ENCODE results near the gene EFTUD2. TPM values are rescaled to one million over a fixed set of nuclear protein-coding genes. Genes with fewer than 3 reads are reported as not detected.

EFTUD2 gene
- total and polyA plus RNA-seq, 2 of the 13 experiments (the other 11 are each of a cell fraction or from before 2014, with no cell fraction given) = 111 to 137 TPM

DNA sequence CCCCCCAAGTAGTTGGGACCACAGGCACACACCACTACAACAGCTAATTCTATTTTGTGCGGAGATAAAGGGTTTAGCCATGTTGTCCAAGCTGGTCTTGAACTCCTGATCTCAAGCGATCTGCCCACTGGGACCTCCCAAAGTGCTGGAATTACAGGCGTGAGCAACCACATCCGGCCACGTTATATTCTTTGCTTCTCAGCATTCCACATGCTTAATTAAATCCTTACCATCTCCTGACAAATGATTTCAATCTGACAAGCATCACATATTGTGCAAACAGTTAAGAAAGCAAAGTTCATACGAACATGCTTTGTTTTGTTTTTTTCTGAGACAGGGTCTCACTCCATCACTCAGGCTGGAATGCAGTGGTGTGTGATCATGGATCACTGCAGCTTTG lies 33.3 kb downstream of the EFTUD2 start:
- Histone ChIP-seq H3K36me3 (replicated peaks in 1 of 2; ENCODE audit: control insufficient read depth in 1 of 2, insufficient read depth in 2 of 2, low read length in 2 of 2) (peaks cover 40 to 77% of the 10 kb centered on the region in 2 experiments), H3K4me3 (replicated peaks in 1 of 3; ENCODE audit: insufficient read depth in 1 of 3, low read depth in 2 of 3, low read length in 3 of 3) (no peak overlapping the region), H3K9me3 (ENCODE audit: low read length) (no peaks in the 10 kb centered on the region), H3K79me2 (ENCODE audit: insufficient read depth, low read length) (no peaks in the 10 kb centered on the region), H2AFZ (ENCODE audit: low read length) (no peak overlapping the region), H4K20me1 (ENCODE audit: insufficient read depth, low read length) (0 out of 2 replicates have a peak, but pooled peaks cover 4% of the 10 kb centered on the region), H3K4me2 (ENCODE audit: low read depth, low read length) (no peak overlapping the region), H3K27ac (ENCODE audit: extremely low read length, insufficient read depth, low read length) (no peak overlapping the region), H3K9ac (ENCODE audit: insufficient read depth, low read depth, low read length) (no peak overlapping the region), H3K27me3 (ENCODE audit: control insufficient read depth in 1 of 2, insufficient read depth in 2 of 2, low read length in 2 of 2) (no peaks in the 10 kb centered on the region), H3K4me1 (ENCODE audit: insufficient read depth, low read length) (peaks cover 36% of the 10 kb centered on the region)
- WGBS (ENCODE audit: low lambda C conversion rate) = 95% methylated on average over 6 of the region's 6 CpGs
- FAIRE-seq = no peak
- ChIA-PET POLR2A (no interaction called here), CTCF (ENCODE audit: low intra/inter-chr PET ratio, low total read pairs) (interaction anchor here (1.3 to 3.8 kb wide), 4 partner anchors 84 to 132 kb away, joined by 3 to 66 read pairs (median 26); no protein-coding TSS in a partner anchor)
- TF ChIP-seq ZNF143 (CRISPR knock-in tag; IDR thresholded peaks at IDR 0.05) (no peak), SP2 (CRISPR knock-in tag; IDR thresholded peaks at IDR 0.05) (no peak), ZFYVE20 (CRISPR knock-in tag; IDR thresholded peaks at IDR 0.05; ENCODE audit: borderline replicate concordance, low read depth) (no peak)
- TF ChIP-seq, protein P1, sequence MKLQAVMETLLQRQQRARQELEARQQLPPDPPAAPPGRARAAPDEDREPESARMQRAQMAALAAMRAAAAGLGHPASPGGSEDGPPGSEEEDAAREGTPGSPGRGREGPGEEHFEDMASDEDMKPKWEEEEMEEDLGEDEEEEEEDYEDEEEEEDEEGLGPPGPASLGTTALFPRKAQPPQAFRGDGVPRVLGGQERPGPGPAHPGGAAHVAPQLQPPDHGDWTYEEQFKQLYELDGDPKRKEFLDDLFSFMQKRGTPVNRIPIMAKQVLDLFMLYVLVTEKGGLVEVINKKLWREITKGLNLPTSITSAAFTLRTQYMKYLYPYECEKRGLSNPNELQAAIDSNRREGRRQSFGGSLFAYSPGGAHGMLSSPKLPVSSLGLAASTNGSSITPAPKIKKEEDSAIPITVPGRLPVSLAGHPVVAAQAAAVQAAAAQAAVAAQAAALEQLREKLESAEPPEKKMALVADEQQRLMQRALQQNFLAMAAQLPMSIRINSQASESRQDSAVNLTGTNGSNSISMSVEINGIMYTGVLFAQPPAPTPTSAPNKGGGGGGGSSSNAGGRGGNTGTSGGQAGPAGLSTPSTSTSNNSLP (IDR thresholded peaks at IDR 0.05; ENCODE audit: low read depth, low read length) = no peak
- ATAC-seq = no peak
- no TSS peak for BruUV-seq (replicated peaks)
- intact Hi-C loops (cut with micrococcal nuclease; ENCODE audit: unreplicated experiment) (loop anchor here (1.0 kb wide), 2 partner anchors 87 to 91 kb away; no protein-coding TSS in a partner anchor), in situ Hi-C loops (cut with HindIII; ENCODE audit: extremely low pct_ligation_motif_present, low pct_unique_long_range_greater_than_20kb) (loop anchor here (5.0 kb wide), 1 partner anchor 89 kb away; no protein-coding TSS in a partner anchor)
- DNase-seq (ENCODE audit: low spot score) = no peak

DNA sequence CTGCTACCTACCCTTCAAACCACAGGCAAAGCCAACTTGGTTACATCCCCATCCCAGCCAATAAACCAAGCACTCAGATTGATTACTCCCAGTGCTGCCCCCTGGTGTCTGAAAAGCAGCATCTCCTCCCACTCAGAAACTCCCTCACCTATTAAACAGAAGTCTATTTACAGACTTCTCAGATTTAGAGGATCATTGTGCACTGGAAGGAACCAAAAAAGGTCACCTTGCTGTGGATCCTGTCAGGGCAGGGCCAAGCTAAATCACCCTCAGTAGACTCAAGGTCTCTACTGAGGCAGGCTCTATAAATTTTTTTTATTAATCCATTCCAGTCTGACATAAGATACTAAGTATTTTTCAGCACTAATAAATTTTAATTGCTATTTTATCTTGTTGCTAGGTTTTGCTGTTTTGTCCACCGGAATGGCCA lies 34.0 kb downstream of the EFTUD2 start:
- intact Hi-C loops (cut with micrococcal nuclease; ENCODE audit: unreplicated experiment) (loop anchor here (1.0 kb wide), 2 partner anchors 86 to 90 kb away; no protein-coding TSS in a partner anchor), in situ Hi-C loops (cut with HindIII; ENCODE audit: extremely low pct_ligation_motif_present, low pct_unique_long_range_greater_than_20kb) (loop anchor here (5.0 kb wide), 1 partner anchor 88 kb away; no protein-coding TSS in a partner anchor)
- Histone ChIP-seq H3K27ac (ENCODE audit: extremely low read length, insufficient read depth, low read length) (no peak overlapping the region), H3K4me2 (ENCODE audit: low read depth, low read length) (no peak overlapping the region), H3K9ac (ENCODE audit: insufficient read depth, low read depth, low read length) (no peak overlapping the region), H3K27me3 (ENCODE audit: control insufficient read depth in 1 of 2, insufficient read depth in 2 of 2, low read length in 2 of 2) (no peaks in the 10 kb centered on the region), H3K79me2 (ENCODE audit: insufficient read depth, low read length) (no peaks in the 10 kb centered on the region), H3K4me3 (replicated peaks in 1 of 3; ENCODE audit: insufficient read depth in 1 of 3, low read depth in 2 of 3, low read length in 3 of 3) (no peak overlapping the region), H2AFZ (ENCODE audit: low read length) (no peak overlapping the region), H3K9me3 (ENCODE audit: low read length) (no peaks in the 10 kb centered on the region), H3K36me3 (replicated peaks in 1 of 2; ENCODE audit: control insufficient read depth in 1 of 2, insufficient read depth in 2 of 2, low read length in 2 of 2) (peaks cover 41 to 80% of the 10 kb centered on the region in 2 experiments), H4K20me1 (ENCODE audit: insufficient read depth, low read length) (0 out of 2 replicates have a peak, but pooled peaks cover 4% of the 10 kb centered on the region), H3K4me1 (ENCODE audit: insufficient read depth, low read length) (peaks cover 36% of the 10 kb centered on the region)
- ATAC-seq (peak; percentile 65), FAIRE-seq (peak; percentile 77), DNase-seq (ENCODE audit: low spot score) (peak; percentile 71)
- no TSS peak for BruUV-seq (replicated peaks)
- ChIA-PET CTCF (ENCODE audit: low intra/inter-chr PET ratio, low total read pairs) (interaction anchor here (1.2 to 3.8 kb wide), 5 partner anchors 83 to 331 kb away, joined by 3 to 66 read pairs (median 6); no protein-coding TSS in a partner anchor), POLR2A (no interaction called here)
- 56% methylated on average over 1 of the region's 1 CpG for WGBS (ENCODE audit: low lambda C conversion rate)
- TF ChIP-seq, protein P2, sequence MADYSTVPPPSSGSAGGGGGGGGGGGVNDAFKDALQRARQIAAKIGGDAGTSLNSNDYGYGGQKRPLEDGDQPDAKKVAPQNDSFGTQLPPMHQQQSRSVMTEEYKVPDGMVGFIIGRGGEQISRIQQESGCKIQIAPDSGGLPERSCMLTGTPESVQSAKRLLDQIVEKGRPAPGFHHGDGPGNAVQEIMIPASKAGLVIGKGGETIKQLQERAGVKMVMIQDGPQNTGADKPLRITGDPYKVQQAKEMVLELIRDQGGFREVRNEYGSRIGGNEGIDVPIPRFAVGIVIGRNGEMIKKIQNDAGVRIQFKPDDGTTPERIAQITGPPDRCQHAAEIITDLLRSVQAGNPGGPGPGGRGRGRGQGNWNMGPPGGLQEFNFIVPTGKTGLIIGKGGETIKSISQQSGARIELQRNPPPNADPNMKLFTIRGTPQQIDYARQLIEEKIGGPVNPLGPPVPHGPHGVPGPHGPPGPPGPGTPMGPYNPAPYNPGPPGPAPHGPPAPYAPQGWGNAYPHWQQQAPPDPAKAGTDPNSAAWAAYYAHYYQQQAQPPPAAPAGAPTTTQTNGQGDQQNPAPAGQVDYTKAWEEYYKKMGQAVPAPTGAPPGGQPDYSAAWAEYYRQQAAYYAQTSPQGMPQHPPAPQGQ (CRISPR knock-in tag; IDR thresholded peaks at IDR 0.05; ENCODE audit: borderline replicate concordance) = no peak
- TF ChIP-seq SOX6 (IDR thresholded peaks at IDR 0.05) = no peak
- no peak for TF ChIP-seq SOX6 (CRISPR knock-in tag; IDR thresholded peaks at IDR 0.05)
- TF ChIP-seq SAP130 (CRISPR knock-in tag; IDR thresholded peaks at IDR 0.05; ENCODE audit: low read depth) = 0 out of 2 replicates have a peak, but pooled peaks have one; percentile 17
- TF ChIP-seq XRCC5 (optimal IDR thresholded peaks at IDR 0.05; ENCODE audit: low read length) = peak; percentile 54
- no peak for TF ChIP-seq ZNF343 (CRISPR knock-in tag; IDR thresholded peaks at IDR 0.05)
- no peak for TF ChIP-seq KMT2A (CRISPR knock-in tag; IDR thresholded peaks at IDR 0.05)
- no peak for TF ChIP-seq AHR (CRISPR knock-in tag; IDR thresholded peaks at IDR 0.05)
- TF ChIP-seq MAF1 (CRISPR knock-in tag; IDR thresholded peaks at IDR 0.05; ENCODE audit: borderline replicate concordance) = no peak
- TF ChIP-seq HMG20B (CRISPR knock-in tag; conservative IDR thresholded peaks at IDR 0.05) = 0 out of 2 replicates have a peak, but pooled peaks have one; percentile 37
